WTC11 (cell line): Measurements from ENCODE around the gene ACP4. TPM values are rescaled to one million over a fixed set of nuclear protein-coding genes. Genes with fewer than 3 reads are reported as not detected.

Experiments
- CBFB ChIP-seq: sonication (generic); formaldehyde crosslinking; IDR thresholded peaks from 2 replicates; pipeline ENCODE4 v1.8.1; 2022; ENCODE audit warnings: mild to moderate bottlenecking, low read depth, missing genetic modification reagents
- CREB1 ChIP-seq: sonication (generic); formaldehyde crosslinking; IDR thresholded peaks from 2 replicates; pipeline ENCODE4 v1.8.0; 2023; ENCODE audit warnings: mild to moderate bottlenecking, missing genetic modification reagents
- CREM ChIP-seq: sonication (generic); formaldehyde crosslinking; IDR thresholded peaks from 2 replicates; pipeline ENCODE4 v1.8.1; 2022; ENCODE audit warnings: mild to moderate bottlenecking, missing genetic modification reagents, moderate library complexity
- EMX1 ChIP-seq: fragments of 250-450 bp; sonication (Bioruptor Pico); IDR thresholded peaks from 2 replicates; pipeline ENCODE4 v1.8.0; 2021; ENCODE audit warnings: mild to moderate bottlenecking
- IRF2 ChIP-seq: sonication (generic); formaldehyde crosslinking; IDR thresholded peaks from 2 replicates; pipeline ENCODE4 v1.8.0; 2022; ENCODE audit warnings: low read depth, missing genetic modification reagents, borderline replicate concordance
- MXD4 ChIP-seq: fragments of 250-450 bp; sonication (Bioruptor Pico); IDR thresholded peaks from 2 replicates; pipeline ENCODE4 v1.8.0; 2021; ENCODE audit warnings: mild to moderate bottlenecking, moderate library complexity, borderline replicate concordance
- MYBL2 ChIP-seq: sonication (generic); formaldehyde crosslinking; IDR thresholded peaks from 2 replicates; pipeline ENCODE4 v1.8.1; 2023; ENCODE audit warnings: mild to moderate bottlenecking, moderate library complexity, missing genetic modification reagents
- NR1H2 ChIP-seq: sonication (generic); formaldehyde crosslinking; IDR thresholded peaks from 2 replicates; pipeline ENCODE4 v1.9.0; 2021; ENCODE audit warnings: mild to moderate bottlenecking, moderate library complexity, missing genetic modification reagents
- NR2C2 ChIP-seq: sonication (generic); formaldehyde crosslinking; IDR thresholded peaks from 2 replicates; pipeline ENCODE4 v1.8.0; 2022; ENCODE audit warnings: mild to moderate bottlenecking, missing genetic modification reagents
- OVOL2 ChIP-seq: fragments of 250-450 bp; sonication (Bioruptor Pico); IDR thresholded peaks from 2 replicates; pipeline ENCODE4 v1.9.0; 2021; ENCODE audit warnings: mild to moderate bottlenecking, borderline replicate concordance
- SMAD3 ChIP-seq: sonication (generic); formaldehyde crosslinking; IDR thresholded peaks from 2 replicates; pipeline ENCODE4 v1.8.0; 2022; ENCODE audit warnings: missing genetic modification reagents, mild to moderate bottlenecking, borderline replicate concordance
- ZNF232 ChIP-seq: sonication (generic); formaldehyde crosslinking; IDR thresholded peaks from 2 replicates; pipeline ENCODE4 v1.8.0; 2022; ENCODE audit warnings: mild to moderate bottlenecking, missing genetic modification reagents
- ZNF263 ChIP-seq: sonication (generic); formaldehyde crosslinking; IDR thresholded peaks from 2 replicates; pipeline ENCODE4 v1.8.1; 2022; ENCODE audit warnings: low read depth, mild to moderate bottlenecking, moderate library complexity, missing genetic modification reagents
- ZNF671 ChIP-seq: fragments of 250-450 bp; sonication (Bioruptor Pico); IDR thresholded peaks from 2 replicates; pipeline ENCODE4 v1.8.0; 2021; ENCODE audit warnings: mild to moderate bottlenecking
- total RNA-seq: library from RNA; stranded (reverse); gene quantifications from 3 replicates; pipeline ENCODE4 v1.2.3, GENCODE V29; 2021
- TF ChIP-seq, protein P1 (sequence below): sonication (generic); formaldehyde crosslinking; IDR thresholded peaks from 2 replicates; pipeline ENCODE4 v1.8.1; 2023; ENCODE audit warnings: mild to moderate bottlenecking, missing genetic modification reagents
- TF ChIP-seq, protein P2 (sequence below): sonication (generic); formaldehyde crosslinking; IDR thresholded peaks from 2 replicates; pipeline ENCODE4 v1.8.1; 2022; ENCODE audit warnings: mild to moderate bottlenecking, missing genetic modification reagents, moderate library complexity, borderline replicate concordance
- TF ChIP-seq, protein P3 (sequence below): sonication (generic); formaldehyde crosslinking; IDR thresholded peaks from 2 replicates; pipeline ENCODE4 v1.8.0; 2023; ENCODE audit warnings: mild to moderate bottlenecking, missing genetic modification reagents
- TF ChIP-seq, protein P4 (sequence below): sonication (generic); formaldehyde crosslinking; IDR thresholded peaks from 2 replicates; pipeline ENCODE4 v1.8.1; 2023; ENCODE audit warnings: mild to moderate bottlenecking, missing genetic modification reagents, moderate library complexity
- TF ChIP-seq, protein P5 (sequence below): sonication (generic); formaldehyde crosslinking; IDR thresholded peaks from 2 replicates; pipeline ENCODE4 v1.8.1; 2023; ENCODE audit warnings: mild to moderate bottlenecking, moderate library complexity, missing genetic modification reagents

ACP4 gene
- total RNA-seq, 1 experiment from 2014 or later = not detected

DNA sequence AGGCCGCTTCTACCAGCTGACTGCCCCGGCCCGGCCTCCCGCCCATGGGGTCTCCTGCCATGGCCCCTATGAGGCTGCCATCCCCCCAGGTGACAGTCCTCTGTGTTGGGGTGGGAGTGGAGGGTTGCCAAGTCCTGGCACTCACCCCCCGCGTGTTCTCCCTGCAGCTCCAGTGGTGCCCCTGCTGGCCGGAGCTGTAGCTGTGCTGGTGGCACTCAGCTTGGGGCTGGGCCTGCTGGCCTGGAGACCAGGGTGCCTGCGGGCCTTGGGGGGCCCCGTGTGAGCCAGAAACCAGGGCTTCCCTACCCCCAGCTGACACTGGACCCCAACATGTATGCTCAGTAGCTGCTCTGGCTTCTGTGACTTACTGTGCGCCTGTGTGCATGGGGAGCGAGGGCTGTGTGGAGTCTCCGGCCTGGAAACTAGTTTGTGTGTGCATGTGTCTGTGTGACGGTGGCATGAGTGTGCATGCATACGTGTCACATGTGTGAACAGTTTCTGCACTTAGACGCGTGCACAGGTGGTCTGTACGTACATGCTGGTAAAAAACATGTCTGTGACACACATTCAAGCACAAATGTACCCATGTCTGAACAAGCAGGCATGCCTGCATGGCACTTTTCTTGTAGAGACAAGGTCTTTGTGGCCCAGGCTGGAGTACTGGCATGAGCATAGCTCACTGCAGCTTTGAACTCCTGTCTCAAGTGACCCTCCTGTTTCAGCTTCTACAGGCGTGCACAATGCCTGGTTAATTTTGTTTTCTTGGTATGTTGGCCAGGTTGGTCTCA lies 4.9 kb downstream of the ACP4 start (continued):
- TF ChIP-seq, protein P1, sequence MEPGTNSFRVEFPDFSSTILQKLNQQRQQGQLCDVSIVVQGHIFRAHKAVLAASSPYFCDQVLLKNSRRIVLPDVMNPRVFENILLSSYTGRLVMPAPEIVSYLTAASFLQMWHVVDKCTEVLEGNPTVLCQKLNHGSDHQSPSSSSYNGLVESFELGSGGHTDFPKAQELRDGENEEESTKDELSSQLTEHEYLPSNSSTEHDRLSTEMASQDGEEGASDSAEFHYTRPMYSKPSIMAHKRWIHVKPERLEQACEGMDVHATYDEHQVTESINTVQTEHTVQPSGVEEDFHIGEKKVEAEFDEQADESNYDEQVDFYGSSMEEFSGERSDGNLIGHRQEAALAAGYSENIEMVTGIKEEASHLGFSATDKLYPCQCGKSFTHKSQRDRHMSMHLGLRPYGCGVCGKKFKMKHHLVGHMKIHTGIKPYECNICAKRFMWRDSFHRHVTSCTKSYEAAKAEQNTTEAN (CRISPR knock-in tag) = peak; percentile 79; the same call in 1 of the 2 replicates
- TF ChIP-seq NR1H2 (no peak), NR2C2 (CRISPR knock-in tag) (peak; percentile 28; the same call in 1 of the 2 replicates), ZNF232 (CRISPR knock-in tag) (peak; percentile 45; the same call in 1 of the 2 replicates), OVOL2 (no peak), CREM (CRISPR knock-in tag) (peak; percentile 89; the same call in 1 of the 2 replicates), EMX1 (peak; percentile 91), ZNF671 (CRISPR knock-in tag) (peak; percentile 1; the same call in 1 of the 2 replicates), ZNF263 (CRISPR knock-in tag) (0 out of 2 replicates have a peak, but pooled peaks have one; percentile 16), CREB1 (CRISPR knock-in tag) (peak; percentile 90), MXD4 (CRISPR knock-in tag) (no peak), IRF2 (0 out of 2 replicates have a peak, but pooled peaks have one; percentile 80), CBFB (CRISPR knock-in tag) (peak; percentile 21; the same call in 1 of the 2 replicates), SMAD3 (no peak; the same call in 1 of the 2 replicates), MYBL2 (CRISPR knock-in tag) (no peak; the same call in 1 of the 2 replicates)
- TF ChIP-seq, protein P2, sequence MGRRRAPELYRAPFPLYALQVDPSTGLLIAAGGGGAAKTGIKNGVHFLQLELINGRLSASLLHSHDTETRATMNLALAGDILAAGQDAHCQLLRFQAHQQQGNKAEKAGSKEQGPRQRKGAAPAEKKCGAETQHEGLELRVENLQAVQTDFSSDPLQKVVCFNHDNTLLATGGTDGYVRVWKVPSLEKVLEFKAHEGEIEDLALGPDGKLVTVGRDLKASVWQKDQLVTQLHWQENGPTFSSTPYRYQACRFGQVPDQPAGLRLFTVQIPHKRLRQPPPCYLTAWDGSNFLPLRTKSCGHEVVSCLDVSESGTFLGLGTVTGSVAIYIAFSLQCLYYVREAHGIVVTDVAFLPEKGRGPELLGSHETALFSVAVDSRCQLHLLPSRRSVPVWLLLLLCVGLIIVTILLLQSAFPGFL (CRISPR knock-in tag) = no peak
- TF ChIP-seq, protein P3, sequence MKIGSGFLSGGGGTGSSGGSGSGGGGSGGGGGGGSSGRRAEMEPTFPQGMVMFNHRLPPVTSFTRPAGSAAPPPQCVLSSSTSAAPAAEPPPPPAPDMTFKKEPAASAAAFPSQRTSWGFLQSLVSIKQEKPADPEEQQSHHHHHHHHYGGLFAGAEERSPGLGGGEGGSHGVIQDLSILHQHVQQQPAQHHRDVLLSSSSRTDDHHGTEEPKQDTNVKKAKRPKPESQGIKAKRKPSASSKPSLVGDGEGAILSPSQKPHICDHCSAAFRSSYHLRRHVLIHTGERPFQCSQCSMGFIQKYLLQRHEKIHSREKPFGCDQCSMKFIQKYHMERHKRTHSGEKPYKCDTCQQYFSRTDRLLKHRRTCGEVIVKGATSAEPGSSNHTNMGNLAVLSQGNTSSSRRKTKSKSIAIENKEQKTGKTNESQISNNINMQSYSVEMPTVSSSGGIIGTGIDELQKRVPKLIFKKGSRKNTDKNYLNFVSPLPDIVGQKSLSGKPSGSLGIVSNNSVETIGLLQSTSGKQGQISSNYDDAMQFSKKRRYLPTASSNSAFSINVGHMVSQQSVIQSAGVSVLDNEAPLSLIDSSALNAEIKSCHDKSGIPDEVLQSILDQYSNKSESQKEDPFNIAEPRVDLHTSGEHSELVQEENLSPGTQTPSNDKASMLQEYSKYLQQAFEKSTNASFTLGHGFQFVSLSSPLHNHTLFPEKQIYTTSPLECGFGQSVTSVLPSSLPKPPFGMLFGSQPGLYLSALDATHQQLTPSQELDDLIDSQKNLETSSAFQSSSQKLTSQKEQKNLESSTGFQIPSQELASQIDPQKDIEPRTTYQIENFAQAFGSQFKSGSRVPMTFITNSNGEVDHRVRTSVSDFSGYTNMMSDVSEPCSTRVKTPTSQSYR = peak; percentile 93
- TF ChIP-seq, protein P4, sequence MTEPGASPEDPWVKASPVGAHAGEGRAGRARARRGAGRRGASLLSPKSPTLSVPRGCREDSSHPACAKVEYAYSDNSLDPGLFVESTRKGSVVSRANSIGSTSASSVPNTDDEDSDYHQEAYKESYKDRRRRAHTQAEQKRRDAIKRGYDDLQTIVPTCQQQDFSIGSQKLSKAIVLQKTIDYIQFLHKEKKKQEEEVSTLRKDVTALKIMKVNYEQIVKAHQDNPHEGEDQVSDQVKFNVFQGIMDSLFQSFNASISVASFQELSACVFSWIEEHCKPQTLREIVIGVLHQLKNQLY (CRISPR knock-in tag) = peak; percentile 95; the same call in 1 of the 2 replicates
- TF ChIP-seq, protein P5, sequence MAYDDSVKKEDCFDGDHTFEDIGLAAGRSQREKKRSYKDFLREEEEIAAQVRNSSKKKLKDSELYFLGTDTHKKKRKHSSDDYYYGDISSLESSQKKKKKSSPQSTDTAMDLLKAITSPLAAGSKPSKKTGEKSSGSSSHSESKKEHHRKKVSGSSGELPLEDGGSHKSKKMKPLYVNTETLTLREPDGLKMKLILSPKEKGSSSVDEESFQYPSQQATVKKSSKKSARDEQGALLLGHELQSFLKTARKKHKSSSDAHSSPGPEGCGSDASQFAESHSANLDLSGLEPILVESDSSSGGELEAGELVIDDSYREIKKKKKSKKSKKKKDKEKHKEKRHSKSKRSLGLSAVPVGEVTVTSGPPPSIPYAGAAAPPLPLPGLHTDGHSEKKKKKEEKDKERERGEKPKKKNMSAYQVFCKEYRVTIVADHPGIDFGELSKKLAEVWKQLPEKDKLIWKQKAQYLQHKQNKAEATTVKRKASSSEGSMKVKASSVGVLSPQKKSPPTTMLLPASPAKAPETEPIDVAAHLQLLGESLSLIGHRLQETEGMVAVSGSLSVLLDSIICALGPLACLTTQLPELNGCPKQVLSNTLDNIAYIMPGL (CRISPR knock-in tag) = peak; percentile 77
- TF ChIP-seq, all 79 proteins: peak for 38
